ENCODE measurements around the gene BICDL1. TPM values are rescaled to one million over a fixed set of nuclear protein-coding genes. Genes with fewer than 3 reads are reported as not detected.

Gene BICDL1
- total and polyA plus RNA-seq, 8 donors = 2.0 to 23.0 (median 6.8) TPM

GRCh38 chr12:119949594-119949993 is 39.4 kb upstream of the BICDL1 start:
- DNase-seq = no peak
- WGBS, 2 donors = 66 to 78% methylated on average over 4 of the region's 4 CpGs

GRCh38 chr12:119956047-119956446 is 33.0 kb upstream of the BICDL1 start:
- no peak for TF ChIP-seq CTCF (IDR thresholded peaks at IDR 0.05)
- ATAC-seq = no peak

More at GRCh38 chr12:119949594-119949993, 39.4 kb upstream of the BICDL1 start:
- H3K4me1 ChIP-seq = no peaks in the 10 kb centered on the region
- FAIRE-seq = no peak
- no peaks in the 10 kb centered on the region for H3K9me3 ChIP-seq
- TF ChIP-seq CTCF (IDR thresholded peaks at IDR 0.05) = no peak
- intact Hi-C loops (cut with DNase I) = no loop called here
- no peaks in the 10 kb centered on the region for H3K27me3 ChIP-seq
- H3K36me3 ChIP-seq = no peaks in the 10 kb centered on the region
- H3K27ac ChIP-seq = no peak overlapping the region
- no peak overlapping the region for H3K4me3 ChIP-seq
- ATAC-seq = no peak

GRCh38 chr12:119957135-119957534 is 31.9 kb upstream of the BICDL1 start:
- no peaks in the 10 kb centered on the region for H3K27me3 ChIP-seq
- H3K4me3 ChIP-seq = no peak overlapping the region
- H3K27ac ChIP-seq = no peak overlapping the region
- DNase-seq (no peak), FAIRE-seq (no peak), ATAC-seq (no peak)
- no peak for TF ChIP-seq CTCF (IDR thresholded peaks at IDR 0.05)
- no peaks in the 10 kb centered on the region for H3K9me3 ChIP-seq
- intact Hi-C loops (cut with DNase I) = no loop called here
- H3K36me3 ChIP-seq = no peaks in the 10 kb centered on the region
- 94 to 100% methylated on average over 1 of the region's 1 CpG for WGBS, 2 donors
- no peaks in the 10 kb centered on the region for H3K4me1 ChIP-seq

More at GRCh38 chr12:119956047-119956446, 33.0 kb upstream of the BICDL1 start:
- FAIRE-seq (no peak), DNase-seq (no peak)
- no peaks in the 10 kb centered on the region for H3K4me1 ChIP-seq
- 73 to 83% methylated on average over 3 of the region's 3 CpGs for WGBS, 2 donors
- intact Hi-C loops (cut with DNase I) = no loop called here
- H3K36me3 ChIP-seq = no peaks in the 10 kb centered on the region
- H3K4me3 ChIP-seq = no peak overlapping the region
- no peak overlapping the region for H3K27ac ChIP-seq
- no peaks in the 10 kb centered on the region for H3K27me3 ChIP-seq
- H3K9me3 ChIP-seq = no peaks in the 10 kb centered on the region

DNA sequence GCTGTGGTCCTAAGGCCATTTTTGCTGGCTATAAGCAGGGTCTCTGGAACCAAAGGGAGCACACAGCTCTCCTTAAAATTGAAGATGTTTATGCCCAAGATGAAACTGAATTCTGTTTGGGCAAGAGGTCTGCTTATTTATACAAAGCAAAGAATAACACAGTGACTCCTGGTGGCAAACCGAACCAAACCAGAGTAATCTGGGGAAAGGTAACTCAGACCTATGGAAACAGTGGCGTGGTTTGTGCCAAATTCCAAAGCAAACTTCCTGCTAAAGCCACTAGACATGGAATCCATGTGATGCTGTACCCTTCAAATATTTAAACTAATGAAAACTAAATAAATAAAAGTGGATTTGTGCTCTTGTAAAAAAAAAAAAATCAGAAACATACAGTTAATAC is 29.6 kb upstream of the BICDL1 start:
- H3K27ac ChIP-seq = no peak overlapping the region
- no peak for TF ChIP-seq CTCF (IDR thresholded peaks at IDR 0.05)
- ATAC-seq (no peak), FAIRE-seq (no peak), DNase-seq (no peak)
- no peaks in the 10 kb centered on the region for H3K9me3 ChIP-seq
- H3K36me3 ChIP-seq = no peaks in the 10 kb centered on the region
- no peaks in the 10 kb centered on the region for H3K27me3 ChIP-seq
- intact Hi-C loops (cut with DNase I) = no loop called here
- H3K4me1 ChIP-seq = no peaks in the 10 kb centered on the region
- no peak overlapping the region for H3K4me3 ChIP-seq
- 71 to 82% methylated on average over 2 of the region's 2 CpGs for WGBS, 2 donors

DNA sequence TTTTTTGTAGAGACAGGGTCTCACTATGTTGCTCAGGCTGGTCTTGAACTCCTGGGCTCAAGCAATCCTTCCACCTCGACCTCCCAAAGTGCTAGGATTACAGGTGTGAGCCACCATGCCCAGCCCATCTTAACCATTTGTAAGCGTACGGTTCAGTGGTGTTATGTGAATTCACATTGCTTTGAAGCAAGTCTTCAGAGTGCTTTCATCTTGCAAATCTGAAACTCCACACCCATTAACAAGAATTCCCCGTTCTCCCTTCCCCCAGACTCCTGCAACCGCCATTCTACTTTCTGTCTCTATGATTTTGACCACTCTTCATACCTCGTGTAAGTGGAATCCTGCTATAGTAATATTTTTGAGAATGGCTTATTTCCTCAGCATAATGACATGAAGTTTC is 24.9 kb upstream of the BICDL1 start:
- no peak for ATAC-seq
- FAIRE-seq = no peak
- intact Hi-C loops (cut with DNase I) = no loop called here

More for the DNA sequence above, 24.9 kb upstream of the BICDL1 start:
- Histone ChIP-seq H3K36me3 (no peaks in the 10 kb centered on the region), H3K9me3 (no peaks in the 10 kb centered on the region), H3K27ac (no peak overlapping the region), H3K4me3 (no peak overlapping the region), H3K4me1 (no peaks in the 10 kb centered on the region), H3K27me3 (no peaks in the 10 kb centered on the region)
- DNase-seq = no peak
- no peak for TF ChIP-seq CTCF (IDR thresholded peaks at IDR 0.05)
- 82 to 85% methylated on average over 6 of the region's 6 CpGs for WGBS, 2 donors

Data from pancreas (tissue), 10 donors.